COLO668 (cell line): ENCODE measurements around the gene SHD.
"Not testable (repeated sequence)": the region's sequence is repeated elsewhere in the genome, so short reads cannot be mapped to it uniquely, and the experiment has no call there.

ENCODE experiments used
- DNase-seq: peaks from one replicate; lab custom pipeline; 2025; ENCODE audit not compliant: unreplicated experiment; lab: John Stamatoyannopoulos, UW

Gene SHD

DNA sequence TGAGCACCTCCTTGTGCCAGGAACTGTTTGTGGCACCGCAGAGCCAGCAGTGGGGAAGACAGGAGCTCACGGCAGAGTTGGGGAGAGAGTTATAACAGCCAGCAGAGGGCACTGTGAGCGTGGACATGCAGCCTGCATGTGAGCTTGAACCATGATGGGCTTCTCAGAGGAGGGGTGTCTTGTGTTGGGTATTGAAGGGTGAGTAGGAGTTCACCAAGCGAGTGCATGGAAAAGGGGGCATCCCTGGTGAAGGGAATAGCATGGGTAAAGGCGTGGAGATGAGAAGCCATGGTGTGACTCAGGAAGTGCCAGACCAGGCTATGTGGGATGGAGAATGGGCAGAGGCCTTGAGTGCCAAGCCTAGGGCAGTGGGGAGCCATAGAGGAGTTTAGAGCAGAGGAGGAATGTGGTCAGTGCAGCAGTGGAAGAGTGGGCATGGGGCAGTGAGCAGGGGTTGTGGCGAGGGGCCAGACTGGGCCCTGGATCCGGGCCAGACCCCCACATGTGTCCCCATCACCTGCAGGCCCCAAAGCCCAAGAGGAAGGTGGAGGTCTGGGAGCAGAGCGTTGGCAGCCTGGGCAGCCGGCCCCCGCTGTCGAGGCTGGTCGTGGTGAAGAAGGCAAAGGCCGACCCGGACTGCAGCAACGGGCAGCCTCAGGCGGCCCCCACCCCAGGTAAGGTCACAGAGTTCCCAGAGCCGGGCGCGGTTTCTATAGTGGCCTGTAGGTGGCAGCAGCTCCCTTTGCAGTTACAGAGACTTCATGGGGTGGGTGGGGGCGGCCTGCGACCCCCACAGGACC is 11.8 kb upstream of the SHD start:
- DNase-seq: peak; percentile 47

DNA sequence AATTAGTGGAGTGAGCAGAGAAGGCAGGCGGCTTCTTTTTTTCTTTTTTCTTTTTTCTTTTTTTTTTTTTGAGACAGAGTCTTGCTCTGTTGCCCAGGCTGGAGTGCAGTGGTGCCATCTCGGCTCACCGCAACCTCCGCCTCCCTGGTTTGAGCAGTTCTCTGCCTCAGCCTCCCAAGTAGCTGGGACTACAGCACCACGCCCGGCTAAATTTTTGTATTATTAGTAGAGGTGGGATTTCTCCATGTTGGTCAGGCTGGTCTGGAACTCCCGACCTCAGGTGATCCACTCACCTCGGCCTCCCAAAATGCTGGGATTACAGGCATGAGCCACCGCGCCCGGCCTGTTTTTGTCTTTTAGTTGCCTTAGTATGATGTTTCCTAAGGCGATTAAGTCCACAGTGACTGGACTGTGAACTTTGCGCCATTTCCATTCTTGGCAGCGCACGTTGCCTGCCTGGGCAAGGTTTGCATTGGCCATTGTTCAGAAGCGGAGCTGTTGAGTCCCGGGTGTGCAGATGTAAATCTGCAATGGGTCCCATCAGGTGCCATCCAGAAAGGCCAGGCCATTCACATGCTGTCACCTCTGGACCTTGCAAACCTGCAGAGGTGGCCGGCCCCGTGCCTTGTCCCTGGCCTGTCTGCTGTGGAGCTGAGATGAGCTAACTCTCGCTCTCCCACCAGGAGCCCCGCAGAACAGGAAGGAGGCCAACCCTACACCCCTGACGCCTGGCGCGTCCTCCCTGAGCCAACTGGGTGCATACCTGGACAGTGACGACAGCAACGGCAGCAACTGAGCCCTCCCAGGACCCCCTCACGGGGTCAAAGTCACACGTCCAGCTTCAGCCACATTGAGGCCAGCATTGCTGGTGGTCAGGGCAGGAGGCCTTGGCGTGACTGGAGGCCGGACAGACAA is 10.9 kb upstream of the SHD start:
- DNase-seq: no peak

GRCh38 chr19:4268816-4269430 is 10.1 kb upstream of the SHD start:
- no peak for DNase-seq

DNA sequence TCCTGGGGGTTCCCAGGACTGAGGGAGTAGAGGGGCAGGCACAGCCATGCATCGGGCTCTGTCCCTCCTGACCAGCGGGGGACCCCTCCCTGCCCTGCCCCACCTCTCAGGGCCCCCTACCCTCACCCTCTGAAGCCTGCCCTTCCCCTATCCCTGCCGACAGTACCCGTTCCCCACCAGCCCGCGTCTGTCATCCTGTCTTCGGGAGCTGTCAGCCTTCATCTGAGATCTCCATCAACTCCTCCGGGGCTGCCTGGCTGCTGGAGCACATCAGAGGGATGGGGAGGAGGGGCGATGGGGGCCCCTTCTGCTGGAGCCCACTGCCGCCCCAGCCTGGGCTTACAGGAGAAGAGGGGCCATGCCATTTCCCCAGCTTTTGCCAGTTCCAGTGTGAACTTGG is 6.2 kb upstream of the SHD start:
- no peak for DNase-seq

DNA sequence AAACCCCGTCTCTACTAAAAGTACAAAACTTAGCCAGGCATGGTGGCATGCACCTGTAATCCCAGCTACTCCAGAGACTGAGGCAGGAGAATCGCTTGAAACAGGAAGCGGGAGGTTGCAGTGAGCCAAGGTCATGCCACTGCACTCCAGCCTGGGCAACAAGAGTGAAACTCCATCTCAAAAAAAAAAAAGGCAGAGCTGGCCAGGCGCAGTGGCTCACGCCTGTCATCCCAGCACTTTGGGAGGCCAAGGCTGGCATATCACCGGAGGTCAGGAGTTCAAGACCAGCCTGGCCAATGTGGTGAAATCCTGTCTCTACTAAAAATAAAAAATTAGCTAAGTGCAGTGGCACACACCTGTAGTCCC is 4.8 kb upstream of the SHD start:
- not testable (repeated sequence) for DNase-seq

GRCh38 chr19:4277191-4277696 is 1.8 kb upstream of the SHD start:
- DNase-seq: no peak

GRCh38 chr19:4278010-4278409 is 1.1 kb upstream of the SHD start:
- no peak for DNase-seq

GRCh38 chr19:4279267-4279529 is 132 bp downstream of the SHD start:
- no peak for DNase-seq

GRCh38 chr19:4279530-4280422 is 710 bp downstream of the SHD start:
- no peak for DNase-seq

GRCh38 chr19:4284176-4284958 is 5.3 kb downstream of the SHD start:
- DNase-seq: no peak

GRCh38 chr19:4284974-4285373 is 5.9 kb downstream of the SHD start:
- DNase-seq: no peak

- not testable (repeated sequence) for DNase-seq
These were observed 7.1 kb downstream of the SHD start for GRCh38 chr19:4286141-4286540.

DNA sequence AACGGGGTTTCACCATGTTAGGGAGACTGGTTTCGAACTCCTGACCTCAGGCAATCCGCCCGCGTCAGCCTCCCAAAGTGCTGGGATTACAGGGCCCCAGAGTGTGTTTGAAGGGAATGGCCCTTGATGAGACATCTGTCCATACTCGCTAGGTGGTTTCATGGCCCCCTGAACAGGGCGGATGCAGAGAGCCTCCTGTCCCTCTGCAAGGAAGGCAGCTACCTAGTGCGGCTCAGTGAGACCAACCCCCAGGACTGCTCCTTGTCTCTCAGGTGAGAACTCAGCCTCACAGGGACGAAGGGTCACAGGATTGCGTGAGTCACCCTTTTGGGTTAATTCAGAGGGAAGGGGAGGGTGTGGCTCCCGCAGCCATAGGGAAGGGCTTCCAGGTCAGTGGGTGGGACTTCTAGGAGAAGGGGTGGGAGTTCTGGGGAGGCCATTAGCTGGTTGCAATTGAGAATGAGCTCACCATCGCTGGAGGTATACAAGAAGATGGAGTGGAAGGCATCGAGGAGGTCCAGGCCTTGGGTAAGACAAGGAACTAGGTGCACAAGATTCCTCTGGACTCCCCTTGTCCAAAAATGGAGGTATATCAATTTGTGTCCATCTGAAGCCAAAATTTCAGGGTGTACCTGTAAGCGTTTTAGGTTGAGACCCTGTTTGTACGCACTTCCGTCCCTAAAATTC is 9.2 kb downstream of the SHD start:
- DNase-seq: no peak

DNA sequence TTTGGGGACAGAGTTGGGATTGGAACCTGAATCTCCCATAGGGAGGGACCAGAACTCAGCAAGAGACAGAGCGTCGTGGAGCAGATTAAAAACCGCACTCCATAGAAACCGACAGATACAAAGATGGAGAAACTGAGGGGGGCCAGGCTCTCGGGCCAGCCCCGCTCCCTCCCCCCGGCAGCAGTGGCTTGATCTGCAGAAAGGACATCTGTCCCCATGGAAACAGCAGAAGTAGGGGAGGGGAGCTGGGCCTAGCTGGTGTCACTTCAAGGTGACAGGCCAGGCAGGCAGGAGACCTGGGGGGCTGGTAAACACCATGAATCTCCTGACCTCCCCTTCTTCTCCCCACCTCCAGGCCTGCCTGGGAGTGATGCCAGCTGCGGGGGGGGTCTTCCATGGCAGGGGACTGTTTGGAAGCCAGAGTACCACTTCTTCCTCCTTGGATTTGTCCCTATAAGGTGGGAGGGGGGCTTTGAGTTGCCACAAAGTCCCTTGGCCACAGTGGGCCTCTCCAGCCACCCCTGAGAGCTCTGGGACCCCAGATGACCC is 12.2 kb downstream of the SHD start:
- DNase-seq: no peak

DNA sequence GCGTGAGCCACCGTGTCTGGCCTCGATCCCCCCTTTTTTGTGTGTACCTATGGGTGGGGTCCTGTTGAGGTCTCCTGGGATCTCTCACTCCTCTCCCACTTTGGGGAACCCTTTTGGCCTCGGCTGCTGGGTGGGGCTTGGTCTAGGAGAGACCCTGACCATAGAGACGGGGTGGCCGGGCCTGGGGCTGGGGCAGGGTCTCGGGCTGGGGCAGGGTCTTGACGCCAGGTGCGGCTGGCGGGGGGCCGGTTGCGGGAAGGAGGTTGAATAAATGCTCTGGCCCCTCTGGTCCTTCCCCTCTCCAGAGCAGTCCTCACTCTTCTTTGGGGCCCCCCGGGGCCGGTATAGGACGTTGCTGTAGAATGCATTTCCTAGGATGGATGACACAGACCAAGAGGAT is 13.4 kb downstream of the SHD start:
- DNase-seq: no peak

- DNase-seq: no peak
These were observed 15.3 kb downstream of the SHD start for GRCh38 chr19:4294389-4294788.

DNA sequence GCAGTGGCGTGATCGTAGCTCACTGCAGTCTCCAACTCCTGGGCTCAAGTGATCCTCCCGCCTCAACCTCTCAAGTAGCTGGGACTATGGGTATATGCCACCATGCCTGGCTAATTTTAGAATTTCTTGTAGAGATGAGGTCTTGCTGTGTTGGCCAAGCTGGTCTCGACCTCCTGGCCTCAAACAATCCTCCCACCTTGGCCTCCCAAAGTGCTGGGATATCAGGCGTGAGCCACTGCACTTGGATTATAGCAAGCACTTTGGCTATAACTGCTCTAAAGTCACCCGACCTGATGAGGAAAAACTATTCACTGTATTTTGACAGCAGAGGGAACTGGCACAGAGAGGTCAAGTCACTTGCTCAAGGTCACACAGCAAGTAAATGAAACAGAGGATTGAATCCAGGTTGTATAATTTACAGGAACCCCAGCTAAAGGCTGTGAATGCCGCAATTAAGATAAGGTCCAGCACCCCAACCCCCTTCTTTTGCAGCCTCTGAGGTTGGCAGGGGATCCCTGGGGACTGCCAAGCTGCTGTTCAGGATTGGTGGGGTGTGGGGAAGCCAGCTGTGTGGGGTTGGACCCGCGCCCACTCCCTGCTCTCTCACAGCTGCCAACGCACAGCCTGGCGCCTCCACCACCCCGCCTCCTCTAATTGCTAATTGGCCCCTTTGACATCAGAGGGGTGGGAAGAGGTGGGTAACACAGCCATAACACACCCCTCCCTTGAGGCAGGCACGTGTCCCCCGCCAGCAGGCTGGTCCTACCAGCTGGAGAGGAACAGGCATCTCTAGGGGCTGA is 17.1 kb downstream of the SHD start:
- DNase-seq: no peak
